Kidney (tissue), 14 donors: ENCODE results near the gene CCR9. TPM values are rescaled to one million over a fixed set of nuclear protein-coding genes. Genes with fewer than 3 reads are reported as not detected.

Source experiments
- DNase-seq, 5 donors: peaks; one replicate each; pipeline ENCODE4 v3.0.0-alpha.2; 2013 to 2020
- FAIRE-seq: peaks from 2 replicates; lab custom pipeline; 2012; peaks lifted over from hg19 to GRCh38; lab: Jason Lieb, UNC
- H3K27ac ChIP-seq, 2 donors: one replicate each; pipeline ENCODE4 v1.7.0; 2013; ENCODE audit warnings: low read depth in 2 of 2, low read length in 2 of 2, inconsistent platforms in 1 of 2
- H3K27me3 ChIP-seq: one replicate; pipeline ENCODE4 v1.7.1; 2013; ENCODE audit warnings: low read length, inconsistent platforms; ENCODE audit not compliant: control insufficient read depth, insufficient read depth
- H3K36me3 ChIP-seq, 3 donors: one replicate each; pipeline versions ENCODE4 v1.7.0 to v1.7.1; 2013; ENCODE audit warnings: low read length in 3 of 3, control low read depth in 1 of 3, inconsistent platforms in 1 of 3; ENCODE audit not compliant: insufficient read depth in 3 of 3, control insufficient read depth in 2 of 3
- H3K4me1 ChIP-seq, 3 donors: one replicate each; pipeline versions ENCODE4 v1.7.0 to v1.7.1; 2013; ENCODE audit warnings: low read length in 3 of 3, inconsistent platforms in 1 of 3, low read depth in 1 of 3; ENCODE audit not compliant: control insufficient read depth in 2 of 3, insufficient read depth in 2 of 3
- H3K4me3 ChIP-seq, 3 donors: one replicate each; pipeline versions ENCODE4 v1.7.0 to v1.8.1; 2013; ENCODE audit warnings: low read length in 3 of 3, control low read depth in 1 of 3, inconsistent platforms in 1 of 3
- H3K9ac ChIP-seq, 3 donors: one replicate each; pipeline versions ENCODE4 v1.7.0 to v1.7.1; 2013; ENCODE audit warnings: low read length in 3 of 3, control low read depth in 1 of 3, inconsistent platforms in 1 of 3
- H3K9me3 ChIP-seq, 3 donors: one replicate each; pipeline versions ENCODE4 v1.7.0 to v1.7.1; 2013; ENCODE audit warnings: low read length in 3 of 3, control low read depth in 1 of 3, inconsistent platforms in 1 of 3; ENCODE audit not compliant: control insufficient read depth in 2 of 3, insufficient read depth in 1 of 3
- intact Hi-C: fragments of 100-400 bp; cut with DNase I; formaldehyde crosslinking; loops from one replicate; pipeline ENCODE4 v1.11.1; 2022
- polyA plus RNA-seq: library from polyadenylated mRNA; stranded (reverse); fragments of 350-450 nt; fragmentation: Illumina TruSeq; extraction: RNeasy Lipid Tissue Mini Kit (QIAGEN cat#74804); gene quantifications from one replicate; pipeline ENCODE4 v1.2.3, GENCODE V29; 2014; ENCODE audit warnings: low read depth, low replicate concordance; ENCODE audit not compliant: insufficient read depth
- total RNA-seq: library from RNA; stranded (reverse); fragmentation: NEBNext Ultra II Directional; extraction: Animal tissue kit (Norgen Biotek cat#: 25700); gene quantifications from one replicate; pipeline ENCODE4 v1.2.1, GENCODE V29; 2021
- TF ChIP-seq, protein P1 (sequence below): IDR thresholded peaks from 3 replicates; pipeline ENCODE4 v1.5.1; 2012; ENCODE audit warnings: mild to moderate bottlenecking, moderate library complexity, borderline replicate concordance; ENCODE audit not compliant: insufficient read depth; ENCODE audit errors: extremely low read depth
- donor health status: control.
- donor health status: control.
- donor health status: control.
- donor health status: control.
- donor health status: control.
- donor health status: DM: yes; HTN: yes; CAD: no.
- donor health status: Normal renal cell carcinoma (clear cell type).

CCR9 gene
- total and polyA plus RNA-seq, 2 donors from 2014 or later, result 0.22 to 0.43 TPM

DNA sequence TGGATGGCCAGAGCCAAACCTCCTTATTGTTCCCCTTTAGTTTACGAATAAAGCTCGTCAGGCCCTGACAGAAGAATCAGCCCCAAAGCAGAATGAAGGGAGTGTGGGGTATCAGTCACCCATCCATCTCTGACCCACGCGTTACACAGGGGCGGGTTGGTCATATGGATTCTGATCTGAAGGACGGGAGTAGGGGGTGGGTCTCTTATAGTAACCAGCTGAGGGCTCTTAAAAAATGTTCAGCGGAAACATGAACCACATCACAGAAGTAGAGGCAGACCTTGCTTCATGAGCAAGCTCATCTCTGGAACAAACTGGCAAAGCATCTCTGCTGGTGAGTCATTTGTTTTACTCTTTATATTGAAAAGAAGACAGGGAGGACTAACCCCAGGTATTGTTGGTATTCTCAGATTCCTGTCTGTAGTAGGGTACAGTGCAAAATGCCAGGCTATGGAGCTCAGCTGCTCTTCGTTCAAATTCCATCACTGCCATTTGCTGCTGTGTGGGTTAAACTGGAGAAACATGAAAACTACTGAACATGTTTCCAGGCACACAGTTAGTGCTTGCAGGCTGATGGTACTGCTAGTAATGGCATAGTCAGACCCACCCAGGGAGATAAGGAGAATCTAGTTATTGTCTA is 57.0 kb downstream of the CCR9 start, which contains the start of gene CXCR6:
TSS of gene CXCR6 (plus strand) at position 258 of the 640 bp plus-strand sequence. CDS start 3,018 bp downstream, outside the sequence.
- peak within 1 kb of the TSS in 1 of 2 donors; percentile 8 for H3K27ac ChIP-seq
- no peak within 1 kb of the TSS for H3K4me3 ChIP-seq
- H3K9me3 ChIP-seq, result no peaks in the 10 kb centered on the region
- no peaks in the 10 kb centered on the region for H3K27me3 ChIP-seq
- DNase-seq (no peak), FAIRE-seq (no peak)
- peaks cover 6 to 21% (median 11%) of the 10 kb centered on the region in 3 donors for H3K36me3 ChIP-seq
- H3K9ac ChIP-seq, result no peak within 1 kb of the TSS
- intact Hi-C loops, result loop anchor here (5.0 to 10.0 kb wide), 2 partner anchors 134 to 431 kb away; partner anchors contain the start of gene CCR5
- TF ChIP-seq, protein P1, sequence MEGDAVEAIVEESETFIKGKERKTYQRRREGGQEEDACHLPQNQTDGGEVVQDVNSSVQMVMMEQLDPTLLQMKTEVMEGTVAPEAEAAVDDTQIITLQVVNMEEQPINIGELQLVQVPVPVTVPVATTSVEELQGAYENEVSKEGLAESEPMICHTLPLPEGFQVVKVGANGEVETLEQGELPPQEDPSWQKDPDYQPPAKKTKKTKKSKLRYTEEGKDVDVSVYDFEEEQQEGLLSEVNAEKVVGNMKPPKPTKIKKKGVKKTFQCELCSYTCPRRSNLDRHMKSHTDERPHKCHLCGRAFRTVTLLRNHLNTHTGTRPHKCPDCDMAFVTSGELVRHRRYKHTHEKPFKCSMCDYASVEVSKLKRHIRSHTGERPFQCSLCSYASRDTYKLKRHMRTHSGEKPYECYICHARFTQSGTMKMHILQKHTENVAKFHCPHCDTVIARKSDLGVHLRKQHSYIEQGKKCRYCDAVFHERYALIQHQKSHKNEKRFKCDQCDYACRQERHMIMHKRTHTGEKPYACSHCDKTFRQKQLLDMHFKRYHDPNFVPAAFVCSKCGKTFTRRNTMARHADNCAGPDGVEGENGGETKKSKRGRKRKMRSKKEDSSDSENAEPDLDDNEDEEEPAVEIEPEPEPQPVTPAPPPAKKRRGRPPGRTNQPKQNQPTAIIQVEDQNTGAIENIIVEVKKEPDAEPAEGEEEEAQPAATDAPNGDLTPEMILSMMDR, result no peak
- H3K4me1 ChIP-seq, result peaks cover 0 to 9% (median 6%) of the 10 kb centered on the region in 3 donors

DNA sequence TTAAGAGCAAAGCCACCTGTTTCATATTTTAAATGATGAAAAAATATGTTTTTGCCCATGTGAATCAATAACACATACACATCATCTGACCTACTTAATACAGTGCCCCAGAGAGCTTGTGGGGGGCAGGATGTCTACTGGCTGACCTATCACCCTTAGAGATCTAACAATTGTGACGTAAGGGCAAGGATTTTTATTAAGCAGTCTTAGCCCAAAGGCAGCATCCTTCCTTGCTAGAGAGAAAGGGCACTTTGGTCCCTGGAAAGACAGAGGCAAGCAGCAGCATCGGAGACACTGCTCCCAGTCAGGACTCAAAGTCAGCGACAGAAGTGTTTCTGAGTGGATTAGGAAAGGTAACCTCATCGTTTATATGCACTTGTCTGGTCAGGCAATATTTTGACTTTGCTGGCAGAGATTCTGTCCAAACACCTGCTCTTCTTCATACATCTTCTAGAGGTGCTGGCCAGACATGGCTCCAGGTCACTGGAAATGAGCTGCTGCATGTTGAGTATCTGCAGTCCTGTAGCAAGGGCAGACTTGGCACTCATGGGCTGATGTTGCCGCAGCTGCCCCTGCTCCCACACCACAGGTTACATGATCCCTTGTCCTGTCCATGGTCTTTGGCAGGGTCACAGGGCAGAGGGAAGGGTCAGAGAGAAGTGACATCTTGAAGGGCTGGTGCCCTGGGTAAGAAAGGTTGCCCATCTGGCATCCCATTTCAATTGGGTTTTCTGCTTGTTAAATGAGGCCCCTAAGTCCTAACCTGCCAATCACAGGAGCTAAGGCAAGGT is 58.7 kb downstream of the CCR9 start:
- DNase-seq (no peak), FAIRE-seq (no peak)
- TF ChIP-seq, protein P1, result no peak
- intact Hi-C loops, result loop anchor here (5.0 to 10.0 kb wide), 2 partner anchors 132 to 430 kb away; partner anchors contain the start of gene CCR5
- Histone ChIP-seq H3K27ac (no peak overlapping the region), H3K4me1 (peaks cover 0 to 5% (median 5%) of the 10 kb centered on the region in 3 donors), H3K27me3 (no peaks in the 10 kb centered on the region), H3K36me3 (peaks cover 6 to 28% (median 11%) of the 10 kb centered on the region in 3 donors), H3K4me3 (no peak overlapping the region), H3K9ac (no peak overlapping the region), H3K9me3 (no peaks in the 10 kb centered on the region)

DNA sequence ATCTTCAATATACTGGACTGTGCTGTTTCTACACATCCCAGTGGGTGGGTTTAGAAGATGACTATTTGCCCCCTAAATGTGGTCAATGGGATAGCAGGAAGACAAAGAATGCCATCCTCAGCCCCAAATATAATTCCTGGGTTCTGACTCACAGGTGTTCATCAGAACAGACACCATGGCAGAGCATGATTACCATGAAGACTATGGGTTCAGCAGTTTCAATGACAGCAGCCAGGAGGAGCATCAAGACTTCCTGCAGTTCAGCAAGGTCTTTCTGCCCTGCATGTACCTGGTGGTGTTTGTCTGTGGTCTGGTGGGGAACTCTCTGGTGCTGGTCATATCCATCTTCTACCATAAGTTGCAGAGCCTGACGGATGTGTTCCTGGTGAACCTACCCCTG is 60.0 kb downstream of the CCR9 start:
- Histone ChIP-seq H3K27ac (no peak overlapping the region), H3K4me1 (peaks cover 0 to 5% (median 0%) of the 10 kb centered on the region in 3 donors), H3K9ac (no peak overlapping the region), H3K4me3 (no peak overlapping the region), H3K36me3 (peaks cover 6 to 36% (median 20%) of the 10 kb centered on the region in 3 donors), H3K27me3 (no peaks in the 10 kb centered on the region), H3K9me3 (no peaks in the 10 kb centered on the region)
- TF ChIP-seq, protein P1, result no peak
- intact Hi-C loops, result loop anchor here (10.0 kb wide), 1 partner anchor 428 kb away; the partner anchor contains the start of gene CCR5
- FAIRE-seq (no peak), DNase-seq (no peak)
